ENCODE results near the gene FGD2.

FGD2 gene

DNA sequence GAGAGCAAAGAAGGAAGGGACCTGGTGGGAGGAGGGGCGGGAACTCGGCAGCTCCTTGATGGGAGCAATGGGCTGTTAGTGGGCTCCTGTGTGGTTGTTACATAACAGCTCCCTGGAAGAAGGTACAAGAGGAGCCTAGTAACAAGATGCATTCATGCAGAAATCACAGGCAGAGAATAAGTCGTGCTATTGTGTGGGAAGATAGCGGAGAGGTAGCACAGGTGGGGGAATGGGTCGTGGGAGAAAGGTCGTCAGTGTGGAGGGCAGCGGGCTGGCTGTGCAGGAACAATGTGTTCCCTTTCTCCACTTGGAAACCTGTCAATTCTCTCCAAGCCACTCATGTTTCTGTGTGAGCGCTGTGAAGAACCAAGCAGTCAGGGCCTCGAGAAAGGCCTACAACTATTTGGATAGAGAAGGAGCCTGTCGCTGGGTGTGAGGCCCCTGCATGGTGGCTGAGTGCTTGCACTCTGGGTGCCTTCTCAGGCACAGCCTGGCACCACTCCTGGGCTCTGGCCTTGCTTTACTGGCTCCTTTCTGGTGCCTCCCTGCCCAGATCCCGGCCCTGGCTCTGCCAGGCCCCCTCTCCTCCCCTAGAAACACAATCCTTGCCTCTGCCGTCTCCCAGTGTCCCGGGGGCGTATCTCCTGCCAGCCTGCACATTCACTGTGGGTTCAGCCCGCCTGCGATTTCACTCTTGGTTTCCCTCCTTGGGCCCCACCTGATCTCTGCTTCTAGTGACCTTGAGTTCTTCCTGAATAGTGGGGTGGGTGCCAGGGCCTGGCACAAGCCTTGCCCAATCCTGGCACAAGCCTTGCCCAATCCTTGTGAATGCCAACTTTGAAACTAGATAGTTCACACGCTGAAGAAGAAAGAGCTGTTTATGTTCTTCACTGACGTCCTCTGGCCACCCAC lies 7.4 kb upstream of the FGD2 start:
- DNase-seq: no peak

DNA sequence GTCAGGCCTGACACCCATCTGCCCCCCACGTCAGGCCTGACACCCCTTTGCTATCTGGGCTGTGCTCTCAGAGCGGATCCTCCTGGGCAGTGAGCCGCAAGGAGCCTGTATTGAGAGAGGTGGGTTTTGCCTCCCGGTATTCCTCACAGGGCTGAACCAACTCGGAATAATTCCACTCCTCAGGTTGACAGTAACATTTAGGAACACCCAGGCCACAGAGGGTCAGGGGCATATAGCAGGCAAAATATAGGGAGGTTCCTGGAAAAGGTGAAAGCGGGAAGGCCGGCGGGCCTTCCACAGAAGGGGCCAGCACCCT lies 6.8 kb upstream of the FGD2 start:
- DNase-seq: no peak

DNA sequence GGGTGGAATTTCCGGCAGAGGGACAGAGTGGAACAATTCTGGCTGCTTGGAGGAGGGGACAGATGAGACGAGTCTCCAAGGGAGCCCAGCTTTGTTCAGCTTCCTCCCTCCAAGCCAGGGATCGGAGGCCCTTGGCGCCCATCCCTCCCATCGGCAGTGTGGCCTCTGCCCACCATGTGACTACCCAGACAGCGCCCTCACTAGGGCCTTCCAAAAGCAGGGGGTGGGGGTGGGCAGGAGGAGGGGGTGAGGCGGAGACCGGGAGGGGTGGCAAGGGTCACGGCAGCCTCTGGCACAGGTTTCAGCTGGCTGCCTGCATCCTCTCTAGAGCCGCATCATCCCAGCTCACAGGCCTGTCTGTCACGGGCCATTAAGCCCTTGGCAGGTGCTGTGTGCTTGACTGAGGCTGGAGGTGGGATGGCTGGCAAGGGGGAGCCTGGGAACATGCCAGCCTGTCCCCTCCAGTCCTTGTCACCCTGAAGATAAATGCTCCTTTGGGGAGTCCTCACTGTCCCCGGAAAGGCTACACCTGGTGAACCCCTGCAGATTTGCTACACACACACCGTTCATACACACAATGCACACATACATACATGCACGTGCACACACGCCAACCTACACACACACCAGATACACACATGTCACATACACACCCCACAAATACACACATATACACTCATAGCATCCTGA lies 6.2 kb upstream of the FGD2 start:
- no peak for DNase-seq

DNA sequence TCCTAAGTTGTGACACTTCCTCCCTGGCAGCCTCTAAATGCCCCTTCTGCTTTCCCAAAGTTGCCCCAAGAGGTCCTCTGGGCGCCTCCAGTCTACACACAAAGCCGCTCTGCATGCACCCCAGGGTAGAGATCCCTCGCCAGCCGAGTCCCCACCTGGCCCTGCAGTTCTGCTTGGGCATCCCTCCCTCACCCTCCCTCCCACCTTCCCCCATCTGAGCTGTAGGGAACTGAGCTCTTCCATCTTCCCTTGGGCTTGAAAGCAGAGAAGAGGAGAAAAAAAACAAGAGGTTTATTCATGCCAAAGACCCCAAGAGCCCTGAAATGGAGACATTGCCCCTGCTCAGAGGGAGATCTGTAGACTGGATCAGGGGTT lies 5.7 kb upstream of the FGD2 start:
- DNase-seq: no peak

GRCh38 chr6:37004044-37004980 lies 1.1 kb upstream of the FGD2 start:
- no peak for DNase-seq

- DNase-seq: no peak
These were observed 542 bp downstream of the FGD2 start for GRCh38 chr6:37005827-37006567.

DNA sequence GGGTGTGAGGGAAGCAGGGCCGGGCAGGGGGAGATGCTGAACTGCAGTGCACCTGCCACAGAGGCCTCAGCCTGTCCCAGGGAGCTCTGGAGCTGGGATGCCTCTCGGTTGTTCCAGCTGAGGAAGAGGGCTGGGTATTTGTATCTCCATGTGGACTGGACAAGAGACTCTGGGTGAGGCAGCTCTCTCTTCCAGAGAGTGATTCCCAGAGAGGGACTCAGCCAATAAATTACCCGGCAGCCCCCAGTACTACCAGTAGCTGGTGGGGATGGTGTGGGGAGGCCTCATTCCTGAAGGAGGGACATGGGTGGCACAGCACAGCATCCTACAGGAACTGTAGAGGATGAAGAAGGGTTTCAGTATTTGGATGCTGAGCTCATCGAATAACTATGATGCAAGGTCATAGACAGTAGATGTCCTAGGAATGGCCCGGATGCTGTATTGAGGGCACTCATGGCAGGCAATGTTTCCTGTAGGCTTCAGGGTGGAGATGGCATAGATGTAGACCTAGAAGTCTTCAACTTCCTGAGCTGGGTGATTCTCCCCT lies 1.4 kb downstream of the FGD2 start:
- no peak for DNase-seq

DNA sequence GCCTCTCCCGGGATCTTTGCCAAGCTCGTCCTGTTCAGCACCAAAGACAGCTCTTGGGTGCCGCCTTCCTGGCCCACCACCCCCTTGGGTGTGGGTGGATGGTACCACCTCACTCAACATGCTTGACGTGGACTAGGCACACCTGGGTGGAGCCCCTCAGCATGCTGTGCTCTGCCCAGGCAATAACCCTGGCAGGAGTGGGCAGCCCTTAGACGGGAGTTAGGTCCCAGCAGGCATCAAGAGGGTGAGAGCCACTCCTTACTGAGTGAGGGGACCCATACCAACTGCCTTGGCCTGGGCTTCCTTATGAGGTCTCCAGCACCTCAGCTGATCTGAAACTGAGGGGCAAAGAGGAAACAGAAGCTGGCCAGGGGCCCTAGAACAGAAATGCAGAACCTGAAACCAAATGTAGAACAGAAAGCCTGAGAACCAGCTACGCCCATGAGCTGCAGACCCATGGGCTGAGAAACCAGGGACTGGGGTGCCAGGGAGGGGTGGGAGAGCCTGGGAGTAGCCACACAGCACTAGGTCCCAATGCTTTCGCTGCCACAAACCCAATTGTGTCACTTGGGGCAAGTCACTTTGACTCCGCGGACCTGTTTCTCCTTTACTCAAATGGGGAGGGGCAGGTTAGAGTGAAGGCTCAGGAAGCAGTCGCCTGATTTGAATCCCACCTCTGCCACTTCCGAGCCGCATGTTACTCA lies 2.0 kb downstream of the FGD2 start:
- no peak for DNase-seq

- no peak for DNase-seq
These were observed 3.3 kb downstream of the FGD2 start for GRCh38 chr6:37008484-37009465.

DNA sequence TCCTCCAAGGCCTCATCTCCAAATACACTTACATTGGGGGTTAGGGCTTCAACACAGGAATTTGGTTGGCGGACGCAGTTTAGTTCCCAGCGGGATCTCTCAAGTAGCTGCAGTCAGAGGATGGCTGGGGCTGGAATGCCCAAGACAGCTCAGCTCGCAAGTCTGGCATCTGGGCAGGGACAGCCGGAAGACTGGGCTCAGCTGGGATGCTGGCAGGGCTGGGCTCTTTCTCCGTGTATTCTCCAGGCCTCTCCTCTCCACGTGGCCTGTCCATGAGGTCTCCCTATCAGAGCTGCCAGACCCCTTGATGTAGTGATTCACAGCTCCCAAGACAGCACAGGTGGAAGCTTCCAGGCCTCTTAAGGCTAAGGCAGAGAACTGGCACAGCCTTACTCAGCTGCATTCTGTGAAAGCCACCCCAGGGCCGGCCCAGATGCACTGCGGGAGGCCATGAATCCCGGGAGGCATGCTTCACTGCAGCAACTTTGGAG lies 5.0 kb downstream of the FGD2 start:
- no peak for DNase-seq

- DNase-seq: no peak
These were observed 6.4 kb downstream of the FGD2 start for GRCh38 chr6:37011656-37012378.

DNA sequence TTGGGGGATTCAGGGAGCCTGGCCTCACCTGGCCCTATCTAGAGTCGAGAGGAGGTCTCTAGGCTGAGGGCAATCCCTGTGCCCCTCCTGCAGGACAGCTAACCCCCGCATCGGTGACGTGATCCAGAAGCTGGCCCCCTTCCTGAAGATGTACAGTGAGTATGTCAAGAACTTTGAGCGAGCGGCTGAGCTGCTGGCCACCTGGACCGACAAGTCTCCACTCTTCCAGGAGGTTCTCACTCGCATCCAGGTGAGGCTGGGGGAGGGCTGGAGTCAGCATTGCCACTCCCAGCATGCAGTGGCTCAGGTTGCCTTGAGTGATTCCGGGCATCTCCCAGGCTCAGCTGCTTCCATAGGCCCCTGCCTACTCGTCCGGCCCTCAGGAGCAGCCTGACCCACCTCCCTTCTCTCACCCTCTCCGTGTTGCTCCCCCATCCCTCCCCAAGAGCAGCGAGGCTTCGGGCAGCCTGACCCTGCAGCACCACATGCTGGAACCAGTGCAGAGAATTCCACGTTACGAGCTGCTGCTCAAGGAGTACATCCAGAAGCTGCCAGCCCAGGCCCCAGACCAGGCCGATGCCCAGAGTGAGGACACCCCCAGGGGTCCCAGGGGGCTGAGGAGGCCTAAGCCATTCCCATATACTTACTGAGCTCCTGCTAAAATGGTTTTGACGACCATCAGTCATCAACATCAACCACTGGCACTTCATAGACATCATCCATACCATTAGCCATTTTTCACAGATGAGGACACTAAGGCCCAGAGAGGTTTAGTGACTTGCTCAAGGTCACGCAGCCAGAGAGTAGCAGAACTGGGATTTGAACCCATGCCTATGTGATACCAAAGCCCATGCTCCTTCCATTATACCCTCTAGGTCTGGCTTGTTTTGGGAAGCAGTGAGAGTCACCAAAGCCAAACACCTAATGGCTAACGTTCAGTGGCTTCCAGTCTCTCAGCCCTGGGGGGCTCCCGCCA lies 8.3 kb downstream of the FGD2 start:
- no peak for DNase-seq

GRCh38 chr6:37014667-37015066 lies 9.2 kb downstream of the FGD2 start:
- DNase-seq: no peak

- no peak for DNase-seq
These were observed 10.1 kb downstream of the FGD2 start for GRCh38 chr6:37015532-37015931.

DNA sequence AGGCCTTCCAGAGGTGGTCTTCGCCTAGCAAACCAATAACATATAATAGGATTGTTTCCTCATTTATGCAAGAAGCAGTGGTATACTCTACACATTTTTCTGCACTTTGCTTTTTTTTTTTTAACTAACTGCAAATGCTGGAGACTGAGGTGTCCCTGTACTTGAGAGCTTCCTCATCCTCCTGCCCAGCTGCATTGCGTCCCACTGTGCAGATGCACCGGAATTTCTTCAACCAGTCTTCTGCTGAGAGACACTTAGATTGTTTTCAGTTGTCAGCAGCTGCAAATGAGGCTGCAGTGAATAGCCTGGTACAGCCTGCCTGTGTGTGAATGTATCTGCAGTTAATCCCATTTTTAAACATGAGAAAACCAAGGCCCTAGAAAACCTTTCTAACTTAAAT lies 11.5 kb downstream of the FGD2 start:
- DNase-seq: no peak

DNA sequence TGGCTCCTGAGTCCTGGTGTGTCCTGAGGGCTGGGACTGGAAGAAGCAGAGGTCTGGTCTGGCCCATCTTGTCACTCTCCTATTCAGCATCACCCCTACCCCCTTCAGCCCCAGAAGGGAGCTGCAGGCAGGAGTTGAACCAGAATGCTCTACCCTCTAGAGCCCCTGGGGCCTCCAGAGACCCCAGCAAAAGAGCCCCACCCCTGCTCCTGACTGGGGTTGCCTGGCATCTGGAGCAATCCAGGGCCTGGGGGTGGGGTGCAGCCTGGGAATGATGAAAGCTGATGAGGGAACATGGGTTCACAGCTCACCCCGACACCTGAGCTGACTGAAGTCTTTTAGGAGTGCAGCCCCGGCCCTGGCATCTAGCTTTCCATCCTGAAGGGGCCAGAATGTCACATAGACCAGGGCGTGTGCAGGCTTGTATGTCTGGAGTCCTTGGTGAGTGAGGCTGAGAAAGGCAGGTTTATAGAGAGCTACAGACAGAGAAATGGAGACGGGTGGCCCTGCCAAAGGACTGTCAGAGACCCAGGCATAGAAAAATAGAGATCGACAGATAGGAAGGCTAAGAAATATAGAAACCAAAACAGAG lies 12.2 kb downstream of the FGD2 start:
- no peak for DNase-seq

DNA sequence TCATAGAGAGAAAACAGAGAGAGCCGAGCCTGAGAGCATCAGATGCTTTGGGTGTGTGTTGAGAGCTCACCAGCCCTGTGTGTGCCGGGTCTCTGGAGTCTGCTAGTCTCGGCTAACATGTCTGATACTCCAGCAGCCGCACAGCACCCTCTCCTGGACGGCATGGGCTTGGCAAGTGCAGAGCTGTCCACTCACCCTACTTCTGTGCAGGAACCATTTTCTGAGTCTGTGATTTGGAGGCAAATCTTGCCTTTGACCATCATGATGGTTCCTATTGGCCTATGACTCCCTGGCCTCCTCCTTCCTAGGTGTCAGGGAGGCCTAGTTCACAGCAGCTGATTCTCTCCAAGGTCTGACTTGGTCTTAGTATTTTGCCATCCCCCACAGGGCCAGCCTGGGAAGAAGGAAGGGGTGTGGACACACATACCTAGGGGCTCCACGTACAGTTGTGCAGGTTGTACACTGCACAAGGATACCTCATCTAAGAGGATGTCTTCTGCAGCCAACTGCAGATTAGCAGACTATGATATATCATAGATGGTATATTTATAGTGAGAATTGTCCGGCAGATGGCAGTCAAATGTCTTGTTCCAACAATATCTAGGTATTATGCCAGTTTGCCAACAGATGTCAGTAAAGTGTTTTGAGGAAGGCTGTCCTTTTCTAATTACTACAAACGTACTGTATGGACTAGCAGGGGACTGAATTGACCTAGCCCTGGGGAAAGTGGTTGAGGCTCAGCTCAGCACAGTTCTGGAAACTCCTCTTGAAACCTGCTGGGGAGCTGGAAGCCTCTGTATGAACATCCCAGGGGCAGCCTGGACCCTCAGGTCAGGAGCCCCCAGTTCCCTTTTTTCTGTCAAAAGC lies 13.0 kb downstream of the FGD2 start:
- peak; percentile 90 for DNase-seq
